DOHH2 (cell line): Measurements from ENCODE around the gene FAM72B.
"Not testable (repeated sequence)": the region's sequence is repeated elsewhere in the genome, so short reads cannot be mapped to it uniquely, and the experiment has no call there.

Experiments used
- H3F3A ChIP-seq: fragments of 200-600 bp; sonication (generic), shearing (Covaris generic); 2 replicates; pipeline ENCODE4 v1.6.0; 2016; ENCODE audit warnings: antibody characterized with exemption, mild to moderate bottlenecking; ENCODE audit not compliant: control insufficient read depth, insufficient read depth
- H3K27ac ChIP-seq: fragments of 200-600 bp; sonication (generic); 2 replicates; pipeline ENCODE4 v1.5.1; 2014; ENCODE audit warnings: low read depth, mild to moderate bottlenecking, low read length, moderate library complexity
- H3K27me3 ChIP-seq: fragments of 200-600 bp; sonication (generic); 2 replicates; pipeline ENCODE4 v1.6.1; 2014; ENCODE audit warnings: mild to moderate bottlenecking, low read length, mixed read lengths; ENCODE audit not compliant: control insufficient read depth
- H3K36me3 ChIP-seq: fragments of 200-600 bp; sonication (generic); 2 replicates; pipeline ENCODE4 v1.6.1; 2014; ENCODE audit warnings: mild to moderate bottlenecking, low read length, moderate library complexity, mixed read lengths; ENCODE audit not compliant: control insufficient read depth
- H3K4me1 ChIP-seq: fragments of 200-600 bp; sonication (generic); 2 replicates; pipeline ENCODE4 v1.6.1; 2014; ENCODE audit warnings: mild to moderate bottlenecking, low read length, mixed read lengths; ENCODE audit not compliant: control insufficient read depth
- H3K4me2 ChIP-seq: fragments of 200-600 bp; sonication (generic); 2 replicates; pipeline ENCODE4 v1.6.0; 2014; ENCODE audit warnings: mild to moderate bottlenecking, low read length, moderate library complexity
- H3K4me3 ChIP-seq: fragments of 200-600 bp; sonication (generic); 2 replicates; pipeline ENCODE4 v1.5.1; 2014; ENCODE audit warnings: mild to moderate bottlenecking, low read length, mixed read lengths
- H3K79me2 ChIP-seq: fragments of 200-600 bp; sonication (generic); 2 replicates; pipeline ENCODE4 v1.6.1; 2014; ENCODE audit warnings: mild to moderate bottlenecking, low read length, mixed read lengths; ENCODE audit not compliant: control insufficient read depth
- H3K9me2 ChIP-seq: fragments of 200-600 bp; sonication (generic); replicated peaks from 2 replicates; pipeline ENCODE4 v1.6.1; 2014; ENCODE audit warnings: mild to moderate bottlenecking, low read length, mixed read lengths; ENCODE audit not compliant: control insufficient read depth
- H3K9me3 ChIP-seq: fragments of 200-600 bp; sonication (generic); 2 replicates; pipeline ENCODE4 v1.6.1; 2014; ENCODE audit warnings: antibody characterized with exemption, low read length, mixed read lengths; ENCODE audit not compliant: control insufficient read depth, insufficient read depth
- H4K20me1 ChIP-seq: fragments of 200-600 bp; sonication (generic); 2 replicates; pipeline ENCODE4 v1.6.0; 2014; ENCODE audit warnings: low read depth, mild to moderate bottlenecking, antibody characterized with exemption, low read length, moderate library complexity; ENCODE audit not compliant: control insufficient read depth, insufficient read depth

The FAM72B gene

DNA sequence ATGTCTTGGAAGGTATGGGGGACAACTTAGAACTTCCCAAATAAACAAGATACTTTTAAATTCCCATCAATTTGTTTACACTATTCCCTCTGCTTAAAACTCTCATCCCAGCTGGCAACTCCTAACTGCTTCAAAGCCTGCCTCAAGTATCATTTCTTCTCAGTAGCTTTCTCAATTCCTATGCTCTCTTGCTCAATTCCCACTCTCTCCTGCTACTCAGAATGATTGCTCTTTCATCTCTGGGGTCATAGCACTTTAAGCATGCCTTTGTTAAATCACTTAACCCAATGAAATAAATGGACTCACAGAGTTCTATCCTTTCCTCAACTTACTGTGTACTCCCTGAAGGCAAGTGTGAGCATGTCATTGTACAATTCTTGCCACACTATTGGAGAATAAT, 18.8 kb downstream of the FAM72B start:
- H3K4me2 ChIP-seq, H4K20me1 ChIP-seq, H3K4me1 ChIP-seq, H3F3A ChIP-seq, H3K79me2 ChIP-seq, H3K27me3 ChIP-seq, H3K9me2 ChIP-seq, H3K27ac ChIP-seq, H3K36me3 ChIP-seq, H3K4me3 ChIP-seq, H3K9me3 ChIP-seq: not testable (repeated sequence)

DNA sequence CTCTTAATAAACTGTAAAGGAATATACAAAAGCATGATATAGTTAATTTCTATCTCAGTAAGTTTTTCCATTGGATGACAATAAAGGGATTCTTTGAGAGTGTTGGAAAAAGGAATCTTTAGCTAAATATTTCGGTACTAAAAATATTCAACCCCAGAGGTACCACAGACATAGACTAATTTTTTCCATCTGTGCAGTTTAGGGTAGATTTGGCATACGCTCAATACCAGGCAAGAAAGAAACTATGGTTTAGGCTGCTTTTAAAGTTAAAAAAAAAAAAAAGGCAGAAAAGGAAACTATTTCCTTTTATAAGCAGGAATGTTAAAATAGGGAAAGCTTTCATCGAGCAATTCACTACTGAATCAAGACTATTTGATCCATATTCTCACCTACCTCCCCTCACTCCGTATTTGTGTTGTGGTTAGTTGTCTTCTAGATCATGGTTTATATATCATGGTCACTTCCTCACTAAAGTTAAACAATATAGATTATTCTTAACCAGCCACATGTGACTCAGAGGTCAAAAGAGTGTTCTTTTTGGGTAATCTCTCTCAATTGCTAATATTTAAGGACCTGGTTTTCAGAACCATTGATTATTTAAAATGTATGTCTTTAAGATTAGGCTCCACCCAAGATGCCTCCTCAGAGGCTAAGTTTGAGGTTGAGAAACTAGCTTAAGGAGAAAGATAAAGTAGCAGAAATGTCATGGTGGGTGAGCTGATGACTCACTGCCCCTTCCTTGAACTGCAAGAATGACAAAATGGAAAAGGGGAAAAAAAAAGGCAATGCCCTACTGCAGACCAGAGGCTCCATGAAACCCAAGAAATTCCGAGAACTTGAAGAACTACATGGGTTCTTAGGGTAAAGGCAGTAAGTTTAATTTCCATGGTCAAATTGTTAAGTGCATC, 20.0 kb downstream of the FAM72B start:
- not testable (repeated sequence) for H3K79me2 ChIP-seq, H3K4me1 ChIP-seq, H3F3A ChIP-seq, H3K9me2 ChIP-seq, H3K9me3 ChIP-seq, H3K27me3 ChIP-seq, H3K36me3 ChIP-seq, H3K27ac ChIP-seq, H4K20me1 ChIP-seq, H3K4me2 ChIP-seq, H3K4me3 ChIP-seq

DNA sequence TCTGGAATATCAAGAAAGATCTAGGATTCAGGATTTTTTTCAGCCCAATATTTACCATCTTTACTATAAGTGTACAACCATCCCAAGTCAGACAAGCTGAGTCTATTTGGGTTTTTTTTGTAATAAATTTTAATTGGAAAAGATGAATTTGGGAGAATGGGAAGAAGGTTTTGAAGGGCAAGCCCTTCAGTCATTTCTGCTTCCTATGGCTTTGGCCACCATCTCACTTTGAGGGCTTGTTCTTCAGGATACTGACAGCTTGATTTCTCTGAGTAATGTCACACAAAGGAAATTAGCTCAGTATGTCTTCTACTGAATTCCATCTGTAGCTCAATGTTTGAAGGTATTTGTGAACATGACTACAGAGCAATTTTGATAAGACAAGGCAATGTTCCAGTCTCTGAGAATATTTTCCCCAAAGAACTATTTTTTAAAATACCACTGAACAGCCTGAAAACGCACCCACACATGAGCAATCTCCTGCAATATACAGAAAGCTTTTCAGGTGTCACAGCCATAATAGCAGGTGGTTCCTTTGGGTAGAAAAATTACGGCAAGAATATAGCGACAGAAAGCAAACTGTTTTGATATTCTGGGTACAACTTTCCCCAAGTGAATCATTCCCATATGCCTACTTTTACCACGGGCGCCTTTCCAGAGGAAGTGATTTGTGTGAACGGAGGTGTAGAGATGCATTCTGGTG, 22.8 kb downstream of the FAM72B start:
- not testable (repeated sequence) for H3K4me1 ChIP-seq, H3K4me3 ChIP-seq, H3K27ac ChIP-seq, H3K36me3 ChIP-seq, H3K4me2 ChIP-seq, H4K20me1 ChIP-seq, H3K9me2 ChIP-seq, H3F3A ChIP-seq, H3K79me2 ChIP-seq, H3K27me3 ChIP-seq, H3K9me3 ChIP-seq

DNA sequence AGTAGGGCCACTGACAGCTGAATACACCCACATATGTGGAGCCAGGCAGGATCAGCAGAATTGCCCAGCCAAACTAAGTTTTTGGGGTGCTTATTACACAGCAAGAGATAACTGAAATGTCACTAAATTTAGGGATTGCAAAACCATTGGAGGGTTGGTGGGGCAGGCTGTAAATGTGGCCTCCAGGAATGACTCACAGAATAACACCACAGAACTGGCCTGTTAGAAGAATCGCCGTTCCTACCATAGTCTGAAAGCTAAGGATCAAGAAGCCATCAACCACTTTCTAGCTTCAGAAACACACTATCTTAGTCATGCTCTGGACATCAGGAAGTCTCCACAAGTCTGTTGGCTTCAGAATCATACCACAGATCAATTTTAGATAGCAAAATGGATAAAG, 24.0 kb downstream of the FAM72B start:
- H3K9me2 ChIP-seq, H3K27ac ChIP-seq, H3K9me3 ChIP-seq, H3K36me3 ChIP-seq, H3K4me3 ChIP-seq, H3K79me2 ChIP-seq, H3K27me3 ChIP-seq, H3K4me2 ChIP-seq, H3F3A ChIP-seq, H3K4me1 ChIP-seq, H4K20me1 ChIP-seq: not testable (repeated sequence)

DNA sequence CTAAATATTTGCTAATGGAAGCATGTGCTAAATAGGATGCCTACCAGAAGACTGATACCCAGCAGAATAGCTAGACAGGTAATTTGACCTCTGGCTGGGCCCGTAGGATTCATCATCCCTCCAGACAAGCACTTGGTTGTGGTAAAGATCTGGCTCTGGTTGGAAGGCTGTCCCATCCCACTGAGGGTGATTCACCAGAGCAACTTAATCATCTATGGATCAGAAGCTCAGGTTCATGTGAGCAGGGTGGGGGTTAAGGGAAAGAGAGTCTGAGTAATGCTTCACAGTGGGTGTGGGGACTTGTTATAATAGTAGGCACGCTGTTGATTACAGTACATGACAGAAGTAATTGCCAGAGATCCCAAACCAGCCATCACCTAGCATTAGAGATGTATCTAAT, 26.5 kb downstream of the FAM72B start:
- H3K4me2 ChIP-seq, H4K20me1 ChIP-seq, H3K4me3 ChIP-seq, H3K9me2 ChIP-seq, H3K27me3 ChIP-seq, H3K36me3 ChIP-seq, H3K79me2 ChIP-seq, H3K9me3 ChIP-seq, H3F3A ChIP-seq, H3K4me1 ChIP-seq, H3K27ac ChIP-seq: not testable (repeated sequence)

DNA sequence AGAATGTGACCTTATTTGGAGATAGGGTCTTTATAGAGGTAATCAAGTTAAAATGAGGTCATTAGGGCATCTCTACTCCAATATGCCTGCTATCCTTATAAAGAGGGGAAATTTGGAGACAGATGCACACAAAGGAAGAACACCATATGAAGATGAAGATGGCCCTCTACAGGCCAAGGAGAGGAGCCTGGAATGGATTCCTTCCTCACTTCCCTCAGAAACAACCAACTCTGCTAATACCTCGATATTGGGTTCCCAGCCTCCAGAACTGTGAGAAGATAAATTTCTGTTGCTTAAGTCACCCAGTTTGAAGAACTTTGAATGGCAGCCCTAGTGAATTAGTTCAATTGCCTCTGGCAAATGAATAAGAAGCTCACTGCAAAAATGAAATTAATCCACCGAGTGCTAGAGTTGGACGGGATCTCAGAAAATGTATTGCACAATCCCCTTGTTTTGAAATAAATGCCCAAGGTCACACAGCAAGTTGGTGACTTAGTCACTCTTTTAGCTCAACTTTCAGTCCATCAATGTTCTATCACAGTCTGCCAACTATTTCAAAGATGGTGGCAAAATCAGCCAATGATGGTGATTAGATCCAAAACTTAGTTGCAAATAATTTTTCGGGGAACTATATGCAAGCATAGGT, 27.1 kb downstream of the FAM72B start:
- not testable (repeated sequence) for H3K27ac ChIP-seq, H3K4me1 ChIP-seq, H3K9me3 ChIP-seq, H4K20me1 ChIP-seq, H3K4me2 ChIP-seq, H3K9me2 ChIP-seq, H3K36me3 ChIP-seq, H3K79me2 ChIP-seq, H3K4me3 ChIP-seq, H3F3A ChIP-seq, H3K27me3 ChIP-seq

DNA sequence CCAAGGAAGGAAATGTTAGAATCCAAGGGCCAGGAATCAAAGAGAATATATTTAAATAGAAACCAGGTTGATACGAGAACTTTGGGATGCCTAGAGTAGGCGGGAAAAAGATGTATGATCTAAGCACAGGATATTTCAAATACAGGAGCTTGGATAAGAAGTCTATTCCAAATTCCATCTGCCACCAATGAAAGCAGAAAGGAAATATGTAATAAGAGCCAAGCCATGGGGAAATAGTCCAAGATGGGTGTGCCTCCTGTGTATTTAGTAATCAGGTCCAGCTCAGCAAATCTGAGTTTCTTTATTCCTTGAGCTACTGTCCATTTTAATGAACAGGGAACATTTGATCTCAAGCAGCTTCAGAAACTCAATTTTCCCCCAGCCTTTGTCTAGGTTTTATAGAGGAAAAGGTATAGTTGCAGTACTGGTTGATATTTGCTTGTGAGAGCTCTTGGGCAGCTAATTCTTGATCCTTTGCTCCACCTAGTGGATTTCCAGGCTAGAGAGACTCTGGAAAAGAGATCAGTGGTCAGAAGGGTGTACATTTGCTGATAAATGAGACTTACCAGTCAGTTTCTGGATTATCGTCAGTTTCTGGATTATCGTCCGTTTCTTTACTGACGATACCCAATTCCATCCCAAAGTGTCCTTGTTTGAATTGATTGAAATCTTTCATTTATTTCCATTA, 28.3 kb downstream of the FAM72B start:
- not testable (repeated sequence) for H3K36me3 ChIP-seq, H3K79me2 ChIP-seq, H3K4me1 ChIP-seq, H3K27me3 ChIP-seq, H3F3A ChIP-seq, H3K9me2 ChIP-seq, H4K20me1 ChIP-seq, H3K27ac ChIP-seq, H3K4me3 ChIP-seq, H3K4me2 ChIP-seq, H3K9me3 ChIP-seq
